Measurements from ENCODE around the gene MRAP.

MRAP gene

DNA sequence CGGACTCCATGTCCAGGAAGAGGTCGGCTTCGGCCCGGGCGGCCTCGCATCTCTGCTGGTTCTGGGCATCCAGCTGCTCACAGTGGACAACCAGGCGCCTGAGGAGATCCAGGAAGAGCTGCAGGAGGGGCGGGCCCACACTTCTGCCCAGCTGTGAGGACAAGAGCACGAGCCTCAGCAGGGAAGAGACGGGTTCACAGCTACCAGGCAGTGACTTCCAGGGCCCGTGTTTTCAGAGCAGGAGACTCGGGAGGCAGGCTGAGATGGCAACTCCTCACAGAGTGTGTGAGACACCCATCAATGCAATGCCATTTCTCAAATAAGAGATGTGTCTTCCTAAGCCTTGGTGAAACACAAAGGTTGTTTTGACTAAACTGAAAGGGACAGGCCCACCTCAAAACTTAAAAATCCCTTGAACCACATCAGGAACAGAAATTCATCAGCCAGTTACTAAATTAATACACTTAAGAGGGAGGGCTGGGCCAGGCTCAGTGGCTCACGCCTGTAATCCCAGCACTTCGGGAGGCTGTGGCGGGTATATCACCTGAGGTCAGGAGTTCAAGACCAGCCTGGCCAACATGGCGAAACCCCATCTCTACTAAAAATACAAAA, 50.8 kb downstream of the MRAP start:
- no peak for DNase-seq (ENCODE audit: low spot score)

DNA sequence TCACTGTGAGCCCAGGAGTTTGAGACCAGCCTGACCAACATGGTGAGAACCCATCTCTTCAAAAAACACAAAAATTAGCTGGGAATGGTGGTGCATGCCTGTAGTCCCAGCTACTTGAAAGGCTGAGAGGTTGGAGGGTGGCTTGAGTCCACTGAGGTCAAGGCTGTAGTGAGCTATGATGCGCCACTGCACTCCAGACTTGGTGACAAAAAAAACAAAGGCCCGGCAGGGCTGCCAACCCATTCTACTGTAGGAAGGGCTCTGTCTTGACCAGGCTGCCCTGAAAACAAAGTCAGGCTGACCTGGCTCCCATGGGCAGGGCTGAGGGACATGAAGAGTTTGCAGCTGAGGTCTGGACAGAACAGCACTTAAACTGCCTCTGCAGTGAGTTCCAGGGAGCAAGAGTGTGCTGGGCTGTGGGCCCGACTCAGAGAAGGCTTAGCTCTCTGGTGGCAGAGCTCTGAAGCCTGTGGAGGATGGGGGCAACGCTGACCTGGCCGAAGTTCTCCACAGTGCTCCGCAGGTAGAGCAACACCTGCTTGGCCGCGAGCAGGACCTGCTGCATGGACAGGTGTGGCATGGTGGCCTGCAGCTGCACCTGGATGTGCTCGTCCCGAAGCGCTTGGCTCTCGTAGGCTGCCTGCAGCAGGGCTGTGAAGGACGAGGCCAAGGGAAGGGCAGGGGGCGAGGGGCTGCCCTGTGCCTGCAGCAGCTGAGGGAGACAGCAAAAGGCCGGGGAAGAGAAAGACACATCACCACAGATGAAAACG, 51.7 kb downstream of the MRAP start:
- no peak for DNase-seq (ENCODE audit: low spot score)

DNA sequence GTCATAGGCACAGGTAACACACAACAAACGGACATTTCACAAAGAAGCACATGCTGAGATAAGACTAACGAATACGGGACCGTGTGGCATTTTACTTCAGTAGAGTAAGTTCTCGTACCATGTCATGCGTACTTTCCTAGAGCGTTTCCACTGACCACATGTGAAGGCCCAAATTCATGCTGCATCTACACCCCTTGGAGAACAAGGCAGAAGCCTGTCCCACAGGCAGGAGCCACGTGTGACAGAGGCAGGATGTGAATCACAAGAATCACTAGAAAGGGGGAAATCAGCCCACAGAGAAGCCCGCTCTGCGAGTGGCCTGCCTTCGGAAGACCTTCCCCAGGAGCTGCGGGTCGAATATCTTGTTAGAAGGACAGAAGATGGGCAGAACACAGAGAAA, 52.3 kb downstream of the MRAP start:
- no peak for DNase-seq (ENCODE audit: low spot score)

DNA sequence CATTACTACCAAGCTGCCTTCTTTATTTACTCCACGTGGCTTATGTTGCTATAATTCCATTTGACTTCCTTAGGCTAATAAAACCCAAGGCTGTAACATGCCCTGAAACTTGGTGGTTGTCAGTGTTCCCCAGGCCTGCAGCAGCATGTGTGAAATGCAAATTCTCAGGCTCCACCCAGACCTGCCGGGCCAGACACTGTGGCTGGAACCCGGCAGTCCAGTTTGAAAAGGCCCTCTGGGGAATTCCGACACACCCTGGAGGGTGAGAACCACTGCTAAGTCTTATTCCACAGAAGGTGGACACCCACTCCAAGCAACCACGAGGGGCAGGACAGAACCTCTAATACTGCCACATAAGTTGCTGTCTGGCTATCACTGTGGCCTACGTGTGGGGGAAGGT, 52.8 kb downstream of the MRAP start:
- no peak for DNase-seq (ENCODE audit: low spot score)

DNA sequence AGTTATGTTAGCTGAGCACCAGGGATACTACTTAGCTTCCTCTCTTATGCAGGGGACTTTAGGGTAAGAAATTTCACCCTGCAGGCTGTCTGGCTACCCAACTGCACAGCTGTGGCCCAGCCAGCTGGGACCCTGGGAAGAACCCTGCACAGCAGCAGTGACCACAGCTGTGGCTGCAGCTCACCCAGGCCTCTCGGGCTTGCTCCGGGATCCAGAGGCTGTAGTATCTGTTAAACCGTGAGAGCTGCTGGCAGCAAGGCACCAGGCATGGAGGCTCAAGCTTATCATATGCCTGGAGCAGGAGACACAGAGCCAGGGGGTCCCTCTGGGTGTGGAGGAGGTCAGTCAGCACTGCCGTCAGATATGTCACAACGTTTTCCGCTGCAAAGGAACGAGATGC, 53.9 kb downstream of the MRAP start:
- no peak for DNase-seq (ENCODE audit: low spot score)

DNA sequence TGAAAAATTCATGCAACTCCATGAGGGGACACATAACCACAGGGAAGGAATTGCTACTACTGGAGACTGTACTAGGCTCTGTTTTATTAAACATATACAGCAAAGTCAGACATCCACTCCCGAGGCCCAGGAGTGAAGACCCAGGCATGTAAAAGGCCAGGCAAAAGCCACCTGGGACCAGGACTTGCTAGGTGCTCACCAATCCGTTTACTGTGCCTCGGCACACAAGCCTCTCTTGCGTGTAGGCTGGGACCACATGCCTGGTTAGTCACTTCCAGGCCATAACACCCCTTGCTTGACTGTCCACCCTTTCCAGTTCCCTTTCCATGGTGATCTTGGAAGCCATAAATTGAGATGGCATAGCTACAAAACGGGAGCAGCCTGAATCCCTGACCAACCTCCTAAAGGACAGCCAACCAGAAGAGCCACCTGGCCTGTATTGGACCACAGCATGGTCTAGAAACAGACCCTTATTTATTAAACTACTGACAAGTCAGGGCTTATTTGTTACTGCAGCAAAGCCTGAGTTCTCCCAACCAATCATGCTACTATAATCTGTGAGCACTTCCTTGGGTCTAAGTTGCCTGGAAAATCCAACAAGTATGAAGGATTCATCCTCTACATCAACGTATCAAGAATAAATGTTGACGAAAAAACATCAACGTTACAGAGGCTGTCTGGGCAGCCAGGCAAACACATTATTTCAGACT, 54.5 kb downstream of the MRAP start:
- DNase-seq (ENCODE audit: low spot score): no peak

DNA sequence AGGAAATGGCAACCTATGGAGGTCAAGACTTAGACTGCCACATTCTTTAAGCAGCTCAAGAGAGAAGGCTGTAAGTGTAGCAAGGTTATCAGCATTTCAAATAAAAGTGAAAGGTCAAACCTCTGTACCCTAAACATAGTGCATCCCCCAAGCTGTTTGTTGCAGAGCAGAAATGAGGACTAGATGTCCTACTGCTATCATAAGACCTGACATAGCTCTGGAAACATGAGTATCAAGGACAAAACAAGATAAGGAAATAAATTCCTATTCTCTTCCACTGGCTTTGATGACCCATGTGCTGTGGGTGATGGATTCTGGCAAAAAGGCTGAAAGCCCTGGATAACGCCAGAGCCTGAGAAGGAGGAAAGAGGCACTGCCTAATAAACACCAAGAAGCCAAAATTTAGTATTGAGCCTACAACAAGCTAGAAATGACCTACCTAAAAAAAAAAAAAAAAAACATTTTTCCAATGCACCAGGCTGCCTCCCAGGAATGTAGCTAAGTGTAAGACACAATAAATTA, 58.3 kb downstream of the MRAP start:
- DNase-seq (ENCODE audit: low spot score): no peak

DNA sequence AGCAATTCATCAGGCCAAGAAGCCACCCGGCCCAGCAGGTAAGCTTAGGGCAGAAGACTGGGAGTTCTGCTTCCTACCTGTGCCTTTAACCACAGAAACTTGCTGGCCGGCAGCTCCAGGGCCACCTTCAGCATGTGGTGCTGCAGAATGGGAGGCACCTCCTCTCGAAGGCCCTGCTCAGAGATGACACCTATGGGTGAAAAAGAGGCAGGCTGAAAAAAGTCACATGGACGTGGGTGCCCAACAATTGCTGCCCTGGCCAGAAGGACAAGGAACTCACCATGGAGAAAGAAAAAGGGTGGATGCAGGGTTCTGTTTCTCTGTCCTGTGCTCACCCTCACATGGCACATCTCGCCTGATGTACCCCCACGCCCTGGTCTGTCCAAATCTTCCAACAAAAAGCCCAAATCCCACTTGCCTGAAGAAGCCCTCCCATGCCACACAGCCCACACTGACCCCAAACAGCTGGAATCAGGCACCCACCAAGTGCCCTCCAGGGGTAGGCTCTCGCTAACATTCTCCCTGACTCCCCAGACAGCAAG, 61.1 kb downstream of the MRAP start:
- no peak for DNase-seq (ENCODE audit: low spot score)

DNA sequence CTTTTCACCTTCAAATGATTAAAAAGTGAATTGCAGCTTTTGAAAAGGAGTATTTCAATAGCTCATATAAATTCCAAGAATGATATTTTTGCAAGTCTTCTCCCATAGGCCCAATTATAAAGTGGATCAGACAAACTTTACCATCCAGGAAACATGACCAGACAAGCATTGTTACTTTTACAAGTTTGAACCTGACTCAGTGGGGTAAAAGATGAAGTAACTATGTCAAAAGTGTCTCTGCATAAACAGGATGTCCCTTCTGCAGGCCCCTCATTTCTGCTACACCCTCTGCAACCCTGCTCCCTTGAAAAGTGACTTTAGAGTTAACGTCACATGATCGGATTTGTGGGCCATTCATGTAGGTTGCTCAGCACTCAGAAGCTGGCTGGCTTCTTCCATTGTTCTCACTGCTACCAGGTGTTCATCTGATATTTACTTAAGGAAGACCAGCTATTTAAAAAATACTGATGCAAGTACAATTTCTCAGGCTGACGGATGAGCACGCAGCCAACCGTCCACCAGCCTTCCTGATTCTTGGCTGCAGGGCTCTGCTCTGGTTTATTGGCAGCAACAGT, 61.8 kb downstream of the MRAP start:
- DNase-seq (ENCODE audit: low spot score): no peak
